OCI-LY1 (cell line): Measurements from ENCODE around the gene RERE.

Experiments used
- CTCF ChIP-seq: fragments of 200-600 bp; sonication (generic), shearing (Covaris generic); IDR thresholded peaks from 2 replicates; pipeline ENCODE4 v1.5.1; 2017; ENCODE audit warnings: mild to moderate bottlenecking, antibody characterized with exemption, low read length, moderate library complexity, mixed read lengths
- EZH2 ChIP-seq: fragments of 200-600 bp; sonication (generic), shearing (Covaris generic); IDR thresholded peaks from 2 replicates; pipeline ENCODE4 v1.8.0; 2017; ENCODE audit warnings: borderline replicate concordance, mixed run types, mild to moderate bottlenecking, antibody characterized with exemption, low read length, moderate library complexity, mixed read lengths

- TF ChIP-seq EZH2 (no peak), CTCF (no peak)
These were observed 291.7 kb downstream of the RERE start for GRCh38 chr1:8525558-8526275.
